HG03439 (cell line): ENCODE measurements around the gene CDK18.

Source experiments
- ATAC-seq: cut with Tn5 transposase; IDR thresholded peaks from one replicate; pipeline ENCODE4 v1.9.1; 2021; ENCODE audit warnings: mild to moderate bottlenecking, moderate library complexity; ENCODE audit not compliant: unreplicated experiment

The CDK18 gene

DNA sequence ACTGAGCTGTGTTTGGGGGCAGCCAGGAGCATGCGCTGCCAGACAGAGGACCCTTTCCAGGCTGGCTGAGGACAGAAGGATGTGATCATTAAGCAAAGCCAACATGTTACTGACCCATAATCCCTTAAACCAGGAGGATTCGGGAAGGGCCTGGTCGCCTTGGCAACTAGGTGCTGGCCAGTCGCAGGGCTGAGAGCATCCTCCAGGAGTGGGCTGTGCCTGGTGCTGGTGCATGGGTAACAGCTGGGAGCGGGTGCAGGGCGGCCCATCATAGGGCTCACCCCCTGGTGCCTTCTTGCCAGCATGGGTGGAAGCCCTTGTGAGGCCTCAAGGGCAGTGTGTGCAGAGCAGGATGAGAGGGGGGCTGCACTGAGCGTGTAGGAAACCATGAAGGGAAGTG, 17.2 kb downstream of the CDK18 start:
- no peak for ATAC-seq

- ATAC-seq: no peak
Measured at GRCh38 chr1:205522692-205523091, 18.2 kb downstream of the CDK18 start.

DNA sequence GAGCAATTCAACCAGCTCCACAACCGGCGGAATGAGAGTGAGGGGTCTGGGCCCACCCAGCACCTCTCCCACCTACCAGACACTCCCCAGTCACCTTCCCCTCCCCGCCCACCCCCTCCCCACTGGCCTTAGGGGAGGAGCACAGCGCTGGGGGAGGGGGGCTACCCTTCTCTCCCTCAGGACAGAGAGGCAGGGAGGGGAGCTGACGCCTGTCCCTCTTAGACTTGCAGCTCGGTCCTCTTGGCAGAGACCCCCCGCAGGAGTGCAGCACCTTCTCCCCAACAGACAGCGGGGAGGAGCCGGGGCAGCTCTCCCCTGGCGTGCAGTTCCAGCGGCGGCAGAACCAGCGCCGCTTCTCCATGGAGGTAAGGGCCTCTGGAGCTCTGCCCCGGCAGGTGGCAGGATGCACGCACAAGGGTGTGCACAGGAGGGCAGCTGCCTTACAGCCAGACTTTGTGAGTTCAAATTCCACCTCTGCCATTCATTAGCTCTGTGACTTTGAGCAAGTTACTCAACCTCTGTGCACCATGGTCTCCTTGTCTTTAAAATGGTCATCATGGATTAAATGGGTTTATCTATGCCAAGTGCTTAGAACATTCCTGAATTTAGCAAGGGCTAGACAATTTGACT, 18.9 kb downstream of the CDK18 start:
- no peak for ATAC-seq

- no peak for ATAC-seq
Measured at GRCh38 chr1:205523891-205524793, 19.7 kb downstream of the CDK18 start.

GRCh38 chr1:205524794-205525101, 20.3 kb downstream of the CDK18 start:
- ATAC-seq: no peak

- ATAC-seq: no peak
Measured at GRCh38 chr1:205525495-205526285, 21.2 kb downstream of the CDK18 start.

- no peak for ATAC-seq
Measured at GRCh38 chr1:205526431-205526830, 22.0 kb downstream of the CDK18 start.

DNA sequence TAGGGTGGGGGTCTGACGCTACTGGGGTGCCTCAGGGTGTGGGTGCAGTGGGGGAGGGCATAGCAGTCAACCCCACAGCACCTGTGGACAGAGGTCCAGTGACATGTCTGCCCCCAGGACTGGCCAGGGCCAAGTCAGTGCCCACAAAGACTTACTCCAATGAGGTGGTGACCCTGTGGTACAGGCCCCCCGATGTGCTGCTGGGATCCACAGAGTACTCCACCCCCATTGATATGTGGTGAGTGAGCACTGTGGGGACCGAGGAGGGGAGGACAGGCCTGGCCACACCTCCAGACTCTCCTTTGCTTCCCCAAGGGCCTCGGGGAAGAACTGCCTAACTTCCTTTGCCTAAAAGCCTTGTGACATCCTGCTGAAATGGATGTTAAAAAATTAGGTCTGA, 23.5 kb downstream of the CDK18 start:
- ATAC-seq: no peak

DNA sequence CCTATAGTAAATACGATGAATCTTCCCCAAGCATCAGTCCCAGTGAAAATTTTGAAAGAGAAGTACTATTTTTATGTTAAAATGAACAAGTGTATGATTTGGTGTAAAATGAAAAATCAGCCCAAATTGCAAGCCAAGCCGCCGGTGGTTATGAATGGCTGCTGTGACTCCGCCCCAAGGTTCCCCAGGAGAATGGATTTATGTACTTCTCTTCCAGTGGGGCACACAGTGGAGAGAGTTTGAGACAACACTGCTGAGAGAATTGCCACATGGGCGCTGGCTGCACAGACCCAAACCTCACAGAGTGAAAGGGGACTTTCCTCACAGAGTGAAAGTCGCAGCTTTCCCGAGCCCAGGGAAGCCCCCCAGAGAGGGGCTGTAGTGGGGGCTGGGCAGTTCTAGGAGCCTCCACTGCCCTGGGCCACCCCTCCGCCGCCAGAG, 24.0 kb downstream of the CDK18 start:
- ATAC-seq: no peak

- ATAC-seq: peak; percentile 60
Measured at GRCh38 chr1:205528887-205529825, 24.7 kb downstream of the CDK18 start.

- no peak for ATAC-seq
Measured at GRCh38 chr1:205530116-205530515, 25.6 kb downstream of the CDK18 start.

DNA sequence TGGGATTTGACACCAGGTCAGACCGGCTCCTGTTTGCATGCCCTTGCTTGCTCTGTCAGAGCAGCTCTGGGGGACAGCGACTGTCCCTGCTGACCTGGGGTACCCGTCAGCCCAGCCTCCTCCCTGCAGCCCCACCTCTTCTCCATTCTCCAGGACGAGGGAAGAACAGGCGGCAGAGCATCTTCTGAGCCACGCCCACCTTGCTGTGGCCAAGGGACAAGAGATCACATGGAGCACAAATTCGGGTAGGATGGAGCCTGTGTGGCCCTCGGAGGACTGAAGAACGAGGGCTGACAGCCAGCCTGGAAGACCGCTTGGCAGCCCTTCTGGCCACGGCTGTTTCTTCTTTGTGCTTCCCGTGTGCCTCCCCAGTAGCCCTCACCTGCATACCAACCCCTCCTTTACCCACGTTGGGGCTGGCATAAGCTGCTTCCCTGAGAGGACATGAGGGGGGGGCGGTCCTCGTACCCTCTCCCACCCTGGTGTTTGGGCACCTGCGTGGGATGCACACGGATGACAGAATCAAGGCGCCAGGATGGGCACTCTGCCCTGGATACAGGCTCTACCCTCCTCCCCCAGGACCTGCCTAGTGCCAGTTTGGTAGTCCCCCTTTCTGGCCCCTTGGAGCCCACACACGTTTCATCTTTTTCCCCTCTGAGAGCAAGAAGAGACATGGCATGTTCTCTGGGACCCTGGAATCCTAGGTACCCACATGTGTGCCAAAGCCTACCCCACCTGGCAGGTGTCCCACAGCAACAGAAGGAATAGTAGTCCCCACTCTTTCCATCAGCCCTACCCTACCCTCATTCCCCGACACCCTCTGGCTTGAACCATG, 26.9 kb downstream of the CDK18 start:
- ATAC-seq: no peak

- no peak for ATAC-seq
Measured at GRCh38 chr1:205532026-205532898, 27.8 kb downstream of the CDK18 start.

DNA sequence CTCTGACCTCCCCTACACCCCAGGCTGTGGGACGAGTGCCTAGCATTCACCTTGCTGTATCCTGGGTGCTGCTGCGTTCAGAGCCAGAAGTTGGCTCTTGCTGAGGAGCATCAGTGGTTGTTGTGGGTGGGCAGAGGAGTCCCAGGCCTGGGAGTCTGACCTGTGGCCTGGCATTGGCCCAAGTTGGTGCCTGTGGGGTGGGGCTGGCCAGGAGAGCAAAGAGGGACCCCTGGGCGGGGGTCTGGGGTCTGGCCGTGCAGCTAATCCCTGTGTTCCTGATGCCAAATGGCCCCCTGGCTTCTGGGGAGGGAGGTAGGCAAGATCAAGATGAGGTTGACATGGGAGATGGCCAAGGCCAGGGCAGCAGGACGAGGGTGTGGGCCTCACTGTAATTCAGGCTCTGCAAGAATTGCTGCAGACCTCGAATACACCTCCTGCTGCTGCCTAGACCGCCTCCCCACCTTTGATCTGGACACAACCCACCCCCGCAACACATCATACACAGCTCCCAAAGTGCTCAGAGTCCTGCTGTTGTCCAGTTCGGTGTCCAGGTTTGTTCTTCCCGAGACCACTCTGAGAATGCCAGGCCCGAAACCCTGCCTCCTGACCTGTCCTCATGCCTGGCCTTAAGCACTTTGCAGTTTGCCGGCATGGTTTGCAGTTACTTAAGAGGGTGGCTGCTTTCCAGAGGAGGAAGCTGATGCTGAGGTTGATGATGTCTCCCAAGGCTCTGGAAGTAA, 28.7 kb downstream of the CDK18 start:
- no peak for ATAC-seq

GRCh38 chr1:205533748-205534443, 29.4 kb downstream of the CDK18 start:
- no peak for ATAC-seq

- no peak for ATAC-seq
Measured at GRCh38 chr1:205534444-205534985, 30.0 kb downstream of the CDK18 start.

GRCh38 chr1:205535096-205535495, 30.6 kb downstream of the CDK18 start:
- no peak for ATAC-seq
